Epithelial cell of proximal tubule (primary cell): ENCODE measurements around the gene JUP. TPM values are rescaled to one million over a fixed set of nuclear protein-coding genes. Genes with fewer than 3 reads are reported as not detected.

Experiments used
- DNase-seq: peaks from one replicate; pipeline ENCODE4 v3.0.0-alpha.2; 2011; ENCODE audit warnings: low read depth
- H3K4me3 ChIP-seq: 2 replicates; pipeline ENCODE4 v1.5.1; 2011; ENCODE audit warnings: low read depth, mild to moderate bottlenecking, low read length
- total RNA-seq: library from RNA; depleted of rRNA; stranded (reverse); fragments of >200 nt; gene quantifications from 2 replicates; pipeline ENCODE4 v1.2.3, GENCODE V29; 2015
- TF ChIP-seq, protein P1 (sequence below): conservative IDR thresholded peaks from 2 replicates; pipeline ENCODE4 v1.5.1; 2012; ENCODE audit warnings: low read depth, mild to moderate bottlenecking, low read length

Gene JUP
- total RNA-seq, 1 donor from 2014 or later = 425 TPM

DNA sequence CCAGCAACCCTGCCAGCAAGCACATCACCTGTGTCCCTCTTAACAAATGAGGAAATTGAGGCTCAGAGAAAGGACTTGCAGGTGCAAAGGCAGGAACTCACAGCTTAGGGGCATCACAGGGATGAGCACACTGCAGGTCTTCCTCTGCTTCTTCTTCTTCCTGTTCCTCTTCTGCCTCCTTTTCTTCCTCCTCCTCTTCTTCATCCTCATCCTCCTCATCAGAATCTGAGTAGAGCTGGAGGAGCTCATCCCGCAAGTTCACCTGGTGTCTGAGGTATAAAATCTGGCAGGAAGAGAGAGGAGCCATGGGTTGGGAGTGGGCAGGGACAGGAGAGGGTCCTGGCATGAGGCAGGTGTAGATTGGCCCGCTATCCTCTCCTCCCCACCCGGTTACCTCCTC, 54.7 kb downstream of the JUP start:
- no peak for DNase-seq
- TF ChIP-seq, protein P1, sequence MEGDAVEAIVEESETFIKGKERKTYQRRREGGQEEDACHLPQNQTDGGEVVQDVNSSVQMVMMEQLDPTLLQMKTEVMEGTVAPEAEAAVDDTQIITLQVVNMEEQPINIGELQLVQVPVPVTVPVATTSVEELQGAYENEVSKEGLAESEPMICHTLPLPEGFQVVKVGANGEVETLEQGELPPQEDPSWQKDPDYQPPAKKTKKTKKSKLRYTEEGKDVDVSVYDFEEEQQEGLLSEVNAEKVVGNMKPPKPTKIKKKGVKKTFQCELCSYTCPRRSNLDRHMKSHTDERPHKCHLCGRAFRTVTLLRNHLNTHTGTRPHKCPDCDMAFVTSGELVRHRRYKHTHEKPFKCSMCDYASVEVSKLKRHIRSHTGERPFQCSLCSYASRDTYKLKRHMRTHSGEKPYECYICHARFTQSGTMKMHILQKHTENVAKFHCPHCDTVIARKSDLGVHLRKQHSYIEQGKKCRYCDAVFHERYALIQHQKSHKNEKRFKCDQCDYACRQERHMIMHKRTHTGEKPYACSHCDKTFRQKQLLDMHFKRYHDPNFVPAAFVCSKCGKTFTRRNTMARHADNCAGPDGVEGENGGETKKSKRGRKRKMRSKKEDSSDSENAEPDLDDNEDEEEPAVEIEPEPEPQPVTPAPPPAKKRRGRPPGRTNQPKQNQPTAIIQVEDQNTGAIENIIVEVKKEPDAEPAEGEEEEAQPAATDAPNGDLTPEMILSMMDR = no peak
- H3K4me3 ChIP-seq = no peak overlapping the region

DNA sequence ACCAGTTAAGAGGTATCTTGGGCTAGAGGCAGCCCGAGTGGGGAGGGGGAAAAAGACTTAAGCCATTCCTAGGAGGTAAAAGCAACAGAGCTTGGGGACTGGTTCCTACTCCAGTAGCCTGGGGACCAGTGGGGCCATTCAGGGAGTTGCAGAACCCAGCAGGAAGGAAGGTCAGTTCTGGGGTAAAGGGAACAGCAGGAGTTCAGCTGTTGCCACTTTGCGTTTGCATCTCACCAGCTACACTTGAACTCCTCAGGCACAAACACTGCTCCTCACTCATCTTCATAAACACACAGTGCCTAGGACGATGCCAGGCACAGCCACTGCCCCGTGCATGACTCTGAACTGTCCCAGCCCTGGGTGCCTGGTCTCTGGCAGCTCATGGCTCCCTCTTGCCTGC, 56.0 kb downstream of the JUP start:
- no peak for DNase-seq
- TF ChIP-seq, protein P1 = no peak
- no peak overlapping the region for H3K4me3 ChIP-seq

DNA sequence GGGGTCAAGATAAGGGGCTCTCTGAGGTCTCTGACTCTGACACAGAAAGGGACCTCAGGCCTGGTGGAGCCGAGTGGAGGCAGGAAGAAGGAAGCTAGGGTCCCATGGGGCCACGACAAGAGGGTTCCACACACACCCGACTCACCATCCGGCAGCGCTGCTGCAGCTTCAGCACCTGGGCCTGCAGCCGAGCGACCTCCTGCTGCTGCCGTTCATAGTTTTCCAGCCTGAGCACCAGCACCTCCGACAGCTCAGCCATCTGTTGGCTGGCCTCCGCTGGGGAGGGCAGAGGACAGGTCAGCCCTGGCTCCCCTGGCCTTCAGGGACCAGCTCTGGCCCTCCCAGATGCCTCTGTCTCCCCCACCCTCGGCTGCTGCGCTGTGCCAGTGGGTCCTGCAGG, 58.5 kb downstream of the JUP start:
- no peak for DNase-seq
- TF ChIP-seq, protein P1 = no peak

GRCh38 chr17:41725134-41725533, 61.4 kb downstream of the JUP start:
- no peak for DNase-seq
- TF ChIP-seq, protein P1 = no peak
- no peak overlapping the region for H3K4me3 ChIP-seq

More for the DNA sequence above, 58.5 kb downstream of the JUP start:
- H3K4me3 ChIP-seq = no peak overlapping the region

DNA sequence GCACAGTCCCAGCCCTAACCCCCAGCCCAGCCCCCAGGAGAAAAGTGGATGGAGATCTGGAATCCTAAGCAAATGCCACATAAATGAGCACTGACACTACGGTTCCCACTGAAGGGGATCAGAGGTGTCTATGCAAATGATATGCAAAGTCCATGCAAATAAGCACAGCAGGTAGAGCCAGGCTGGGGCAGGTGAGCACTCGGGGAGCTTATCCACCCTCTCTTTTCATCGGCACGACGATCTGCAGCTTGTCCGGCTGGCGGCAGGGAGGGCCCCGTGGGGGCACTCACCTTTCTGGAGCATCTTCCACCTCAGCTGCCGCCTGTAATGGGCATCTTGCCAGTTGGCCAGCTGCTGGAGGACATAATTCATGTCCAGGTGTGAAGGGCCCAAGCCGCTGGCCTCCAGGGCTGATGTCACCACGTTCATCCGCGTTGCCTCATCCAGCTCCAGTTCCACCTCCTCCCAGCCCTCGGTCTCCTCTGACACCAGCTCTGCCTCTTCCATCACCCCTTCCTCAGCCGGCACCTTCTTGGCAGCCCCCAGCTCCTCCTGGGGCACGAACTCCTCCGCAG, 61.9 kb downstream of the JUP start:
- no peak for DNase-seq
- H3K4me3 ChIP-seq = no peak overlapping the region
- TF ChIP-seq, protein P1 = no peak

GRCh38 chr17:41723801-41724475, 62.6 kb downstream of the JUP start:
- no peak overlapping the region for H3K4me3 ChIP-seq
- TF ChIP-seq, protein P1 = no peak
- DNase-seq = no peak

GRCh38 chr17:41722231-41722630, 64.3 kb downstream of the JUP start:
- TF ChIP-seq, protein P1 = no peak
- no peak overlapping the region for H3K4me3 ChIP-seq
- DNase-seq = no peak
